Measurements from ENCODE around the gene CAD.

Gene CAD

DNA sequence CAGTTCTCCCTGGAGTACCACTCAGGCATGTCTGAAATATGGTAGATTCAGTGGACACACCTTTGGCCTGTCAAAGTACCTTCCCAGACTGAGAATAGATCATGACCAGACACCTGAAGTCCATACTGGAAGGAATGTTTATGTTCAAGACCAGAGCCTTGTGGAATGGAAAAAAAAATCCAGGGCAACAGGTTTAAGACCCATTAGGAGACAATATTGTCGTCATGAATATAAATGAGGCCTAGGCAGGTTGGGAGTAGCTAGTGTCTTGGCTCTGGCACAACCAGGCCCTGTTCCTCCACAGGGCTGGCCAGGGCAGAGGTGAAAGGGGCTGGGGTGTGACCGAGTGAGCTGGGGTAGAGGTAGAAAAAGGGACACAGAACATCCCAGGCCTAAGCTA, 18.5 kb upstream of the CAD start:
- H3K9ac ChIP-seq, result no peak overlapping the region
- H3K27ac ChIP-seq, result no peak overlapping the region
- no peak overlapping the region for H3K4me2 ChIP-seq
- TF ChIP-seq, protein P1, sequence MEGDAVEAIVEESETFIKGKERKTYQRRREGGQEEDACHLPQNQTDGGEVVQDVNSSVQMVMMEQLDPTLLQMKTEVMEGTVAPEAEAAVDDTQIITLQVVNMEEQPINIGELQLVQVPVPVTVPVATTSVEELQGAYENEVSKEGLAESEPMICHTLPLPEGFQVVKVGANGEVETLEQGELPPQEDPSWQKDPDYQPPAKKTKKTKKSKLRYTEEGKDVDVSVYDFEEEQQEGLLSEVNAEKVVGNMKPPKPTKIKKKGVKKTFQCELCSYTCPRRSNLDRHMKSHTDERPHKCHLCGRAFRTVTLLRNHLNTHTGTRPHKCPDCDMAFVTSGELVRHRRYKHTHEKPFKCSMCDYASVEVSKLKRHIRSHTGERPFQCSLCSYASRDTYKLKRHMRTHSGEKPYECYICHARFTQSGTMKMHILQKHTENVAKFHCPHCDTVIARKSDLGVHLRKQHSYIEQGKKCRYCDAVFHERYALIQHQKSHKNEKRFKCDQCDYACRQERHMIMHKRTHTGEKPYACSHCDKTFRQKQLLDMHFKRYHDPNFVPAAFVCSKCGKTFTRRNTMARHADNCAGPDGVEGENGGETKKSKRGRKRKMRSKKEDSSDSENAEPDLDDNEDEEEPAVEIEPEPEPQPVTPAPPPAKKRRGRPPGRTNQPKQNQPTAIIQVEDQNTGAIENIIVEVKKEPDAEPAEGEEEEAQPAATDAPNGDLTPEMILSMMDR (conservative IDR thresholded peaks at IDR 0.05; ENCODE audit: low read depth, low read length), result no peak
- no peak overlapping the region for H2AFZ ChIP-seq (ENCODE audit: low read depth)
- H3K4me3 ChIP-seq (IDR thresholded peaks at IDR 0.05; ENCODE audit: insufficient read depth, low read depth, low read length), result no peak overlapping the region
- H3K79me2 ChIP-seq (ENCODE audit: insufficient read depth, low read depth), result no peaks in the 10 kb centered on the region
- H3K27me3 ChIP-seq (ENCODE audit: insufficient read depth, low read depth), result no peaks in the 10 kb centered on the region
- no peaks in the 10 kb centered on the region for H4K20me1 ChIP-seq (ENCODE audit: insufficient read depth)
- no peaks in the 10 kb centered on the region for H3K36me3 ChIP-seq (ENCODE audit: insufficient read depth)
- no peaks in the 10 kb centered on the region for H3K4me1 ChIP-seq (ENCODE audit: low read depth, poor library complexity, severe bottlenecking)

DNA sequence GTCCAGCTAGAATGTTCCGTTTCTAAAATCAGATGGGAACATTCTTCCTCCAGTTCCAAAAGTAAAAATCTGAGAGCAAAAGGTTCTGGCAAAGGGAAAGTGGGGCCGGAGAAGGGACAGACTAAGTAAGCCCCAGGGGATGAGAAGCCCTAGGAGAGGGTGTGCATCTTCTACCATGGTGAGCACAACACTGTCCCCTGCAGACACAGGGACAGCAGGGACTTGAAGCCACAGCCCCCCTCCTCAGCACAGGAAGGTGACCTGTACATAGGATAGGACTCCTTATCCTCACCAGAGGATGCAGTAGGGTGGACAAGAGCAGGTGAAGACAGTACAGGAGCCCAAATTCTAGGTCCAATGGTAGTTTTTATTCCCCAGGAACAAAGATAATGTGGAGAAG, 17.9 kb upstream of the CAD start:
- H3K36me3 ChIP-seq (ENCODE audit: insufficient read depth), result no peaks in the 10 kb centered on the region
- TF ChIP-seq, protein P1 (conservative IDR thresholded peaks at IDR 0.05; ENCODE audit: low read depth, low read length), result no peak
- no peaks in the 10 kb centered on the region for H3K4me1 ChIP-seq (ENCODE audit: low read depth, poor library complexity, severe bottlenecking)
- no peaks in the 10 kb centered on the region for H3K79me2 ChIP-seq (ENCODE audit: insufficient read depth, low read depth)
- H3K4me2 ChIP-seq, result no peak overlapping the region
- no peak overlapping the region for H2AFZ ChIP-seq (ENCODE audit: low read depth)
- H3K9ac ChIP-seq, result no peak overlapping the region
- no peaks in the 10 kb centered on the region for H4K20me1 ChIP-seq (ENCODE audit: insufficient read depth)
- H3K27ac ChIP-seq, result no peak overlapping the region
- H3K27me3 ChIP-seq (ENCODE audit: insufficient read depth, low read depth), result no peaks in the 10 kb centered on the region
- H3K4me3 ChIP-seq (IDR thresholded peaks at IDR 0.05; ENCODE audit: insufficient read depth, low read depth, low read length), result no peak overlapping the region

DNA sequence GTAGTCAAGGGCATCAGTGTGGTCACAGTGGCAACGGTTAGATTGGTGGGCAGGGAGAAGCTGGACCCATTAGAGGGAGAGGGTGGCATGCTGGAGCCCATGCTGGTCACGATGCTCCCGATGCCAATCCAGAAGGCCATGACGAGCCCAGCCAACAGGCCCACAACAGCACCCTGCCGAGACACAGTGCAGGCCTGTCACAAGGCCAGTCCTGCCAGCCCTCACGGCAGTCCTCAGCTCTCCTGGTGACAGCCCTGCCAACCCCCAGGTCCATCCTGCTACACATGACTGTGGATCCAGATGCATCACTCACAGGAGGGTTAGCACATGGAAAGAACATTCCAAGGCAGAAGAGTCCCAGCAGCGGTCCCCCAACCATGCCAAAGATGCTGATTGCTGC, 15.5 kb upstream of the CAD start:
- Histone ChIP-seq H4K20me1 (ENCODE audit: insufficient read depth) (no peaks in the 10 kb centered on the region), H3K36me3 (ENCODE audit: insufficient read depth) (no peaks in the 10 kb centered on the region), H3K27ac (no peak overlapping the region)

DNA sequence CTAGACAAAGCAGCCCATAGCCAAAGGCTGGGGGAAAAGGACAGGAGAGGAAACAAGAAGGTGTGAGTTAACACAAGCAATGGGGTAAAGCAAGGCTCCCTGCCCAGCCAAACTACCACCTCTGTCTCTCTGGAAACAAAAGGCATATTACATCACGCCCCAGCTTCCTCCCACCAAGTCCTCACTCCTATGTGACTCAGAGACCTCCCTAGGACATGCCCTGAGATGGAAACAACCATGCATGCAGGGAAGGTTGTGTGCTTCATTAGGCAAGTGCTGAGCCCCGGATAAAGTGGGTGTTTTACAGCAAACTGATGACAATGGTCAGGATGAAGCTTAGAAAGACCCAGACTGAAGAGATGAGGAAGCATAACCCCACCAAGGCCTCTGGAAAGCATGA, 14.3 kb upstream of the CAD start:
- Histone ChIP-seq H3K4me3 (IDR thresholded peaks at IDR 0.05; ENCODE audit: insufficient read depth, low read depth, low read length) (no peak overlapping the region), H3K4me2 (no peak overlapping the region), H3K27ac (no peak overlapping the region), H3K79me2 (ENCODE audit: insufficient read depth, low read depth) (no peaks in the 10 kb centered on the region), H2AFZ (ENCODE audit: low read depth) (no peak overlapping the region), H4K20me1 (ENCODE audit: insufficient read depth) (no peaks in the 10 kb centered on the region), H3K36me3 (ENCODE audit: insufficient read depth) (no peaks in the 10 kb centered on the region), H3K4me1 (ENCODE audit: low read depth, poor library complexity, severe bottlenecking) (no peaks in the 10 kb centered on the region), H3K9ac (no peak overlapping the region), H3K27me3 (ENCODE audit: insufficient read depth, low read depth) (no peaks in the 10 kb centered on the region)
- TF ChIP-seq, protein P1 (conservative IDR thresholded peaks at IDR 0.05; ENCODE audit: low read depth, low read length), result no peak

More for the DNA sequence above, 15.5 kb upstream of the CAD start:
- no peak overlapping the region for H3K4me3 ChIP-seq (IDR thresholded peaks at IDR 0.05; ENCODE audit: insufficient read depth, low read depth, low read length)
- H3K27me3 ChIP-seq (ENCODE audit: insufficient read depth, low read depth), result no peaks in the 10 kb centered on the region
- no peaks in the 10 kb centered on the region for H3K79me2 ChIP-seq (ENCODE audit: insufficient read depth, low read depth)
- no peak overlapping the region for H2AFZ ChIP-seq (ENCODE audit: low read depth)
- TF ChIP-seq, protein P1 (conservative IDR thresholded peaks at IDR 0.05; ENCODE audit: low read depth, low read length), result no peak
- H3K9ac ChIP-seq, result no peak overlapping the region
- H3K4me2 ChIP-seq, result no peak overlapping the region
- H3K4me1 ChIP-seq (ENCODE audit: low read depth, poor library complexity, severe bottlenecking), result no peaks in the 10 kb centered on the region

Measured in KMS-11 (cell line).